ENCODE results near the gene CACNG5.

GRCh38 chr17:66841328-66841727 lies 6.4 kb downstream of the CACNG5 start:
- no peak for TF ChIP-seq EZH2 (IDR thresholded peaks at IDR 0.05; ENCODE audit: borderline replicate concordance, insufficient read depth, low read depth, low read length, poor library complexity, severe bottlenecking)
- TF ChIP-seq CTCF (IDR thresholded peaks at IDR 0.05) = no peak
